ENCODE measurements around the gene ATP7B.

DNA sequence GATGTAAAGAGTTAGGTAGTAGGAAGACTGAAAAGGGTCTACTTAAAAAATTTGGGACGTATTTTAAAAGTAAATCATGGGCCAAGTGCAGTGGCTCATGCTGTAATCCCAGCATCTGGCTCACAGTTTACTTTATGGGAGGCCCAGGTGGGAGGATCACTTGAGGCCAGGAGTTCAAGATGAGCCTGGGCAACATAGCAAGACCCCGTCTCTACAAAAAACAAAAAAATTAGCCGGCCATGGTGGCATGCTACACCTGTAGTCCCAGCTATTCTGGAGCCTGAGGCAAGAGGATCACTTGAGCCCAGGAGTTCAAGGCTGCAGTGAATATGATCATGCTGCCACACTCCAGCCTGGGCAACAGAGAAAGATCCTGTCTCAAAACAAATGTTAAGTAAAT, 36.2 kb upstream of the ATP7B start:
- TF ChIP-seq, protein P1, sequence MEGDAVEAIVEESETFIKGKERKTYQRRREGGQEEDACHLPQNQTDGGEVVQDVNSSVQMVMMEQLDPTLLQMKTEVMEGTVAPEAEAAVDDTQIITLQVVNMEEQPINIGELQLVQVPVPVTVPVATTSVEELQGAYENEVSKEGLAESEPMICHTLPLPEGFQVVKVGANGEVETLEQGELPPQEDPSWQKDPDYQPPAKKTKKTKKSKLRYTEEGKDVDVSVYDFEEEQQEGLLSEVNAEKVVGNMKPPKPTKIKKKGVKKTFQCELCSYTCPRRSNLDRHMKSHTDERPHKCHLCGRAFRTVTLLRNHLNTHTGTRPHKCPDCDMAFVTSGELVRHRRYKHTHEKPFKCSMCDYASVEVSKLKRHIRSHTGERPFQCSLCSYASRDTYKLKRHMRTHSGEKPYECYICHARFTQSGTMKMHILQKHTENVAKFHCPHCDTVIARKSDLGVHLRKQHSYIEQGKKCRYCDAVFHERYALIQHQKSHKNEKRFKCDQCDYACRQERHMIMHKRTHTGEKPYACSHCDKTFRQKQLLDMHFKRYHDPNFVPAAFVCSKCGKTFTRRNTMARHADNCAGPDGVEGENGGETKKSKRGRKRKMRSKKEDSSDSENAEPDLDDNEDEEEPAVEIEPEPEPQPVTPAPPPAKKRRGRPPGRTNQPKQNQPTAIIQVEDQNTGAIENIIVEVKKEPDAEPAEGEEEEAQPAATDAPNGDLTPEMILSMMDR (IDR thresholded peaks at IDR 0.05) = no peak
- TF ChIP-seq POLR2AphosphoS5 (IDR thresholded peaks at IDR 0.05) = no peak
- no peak for TF ChIP-seq POLR2A (IDR thresholded peaks at IDR 0.05)
